Esophagus squamous epithelium (tissue), 5 donors: ENCODE results near the gene PI4K2B. TPM values are rescaled to one million over a fixed set of nuclear protein-coding genes. Genes with fewer than 3 reads are reported as not detected.

Source experiments
- DNase-seq: peaks from one replicate; lab custom pipeline; 2025; lab: John Stamatoyannopoulos, UW
- H3K27ac ChIP-seq, 4 donors: fragments of 200-600 bp; sonication (generic); one replicate each; pipeline ENCODE4 v1.5.1; 2016 to 2019; ENCODE audit warnings: mild to moderate bottlenecking in 1 of 4
- H3K27me3 ChIP-seq, 4 donors: fragments of 200-600 bp; sonication (generic); 1 replicate in 3 of 4; 2 replicates in 1 of 4; pipeline versions ENCODE4 v1.5.1 to v1.6.0; 2017 to 2021; ENCODE audit warnings: antibody characterized with exemption in 1 of 4
- H3K36me3 ChIP-seq, 3 donors: fragments of 200-600 bp; sonication (generic); one replicate each; pipeline ENCODE4 v1.5.1; 2016 to 2019
- H3K4me1 ChIP-seq, 3 donors: fragments of 200-600 bp; sonication (generic); one replicate each; pipeline ENCODE4 v1.5.1; 2017 to 2019
- H3K4me3 ChIP-seq, 4 donors: fragments of 200-600 bp; sonication (generic); 1 replicate in 3 of 4; 2 replicates in 1 of 4; pipeline ENCODE4 v1.5.1; 2016 to 2019; ENCODE audit warnings: mild to moderate bottlenecking in 2 of 4, moderate library complexity in 1 of 4
- H3K9me3 ChIP-seq, 3 donors: fragments of 200-600 bp; sonication (generic); one replicate each; pipeline ENCODE4 v1.5.1; 2016 to 2019
- CTCF ChIP-seq, 6 experiments: fragments of 450-650 bp in 4 of 6; fragments of 200-600 bp in 2 of 6; sonication (generic) in 2 of 6; IDR thresholded peaks; one replicate each; pipeline ENCODE4 v1.5.1; 2016 to 2019; ENCODE audit warnings: antibody characterized with exemption in 6 of 6, mild to moderate bottlenecking in 4 of 6, moderate library complexity in 4 of 6
- POLR2A ChIP-seq, 4 donors: fragments of 450-650 bp; IDR thresholded peaks; one replicate each; pipeline ENCODE4 v1.6.1; 2017; ENCODE audit warnings: antibody characterized with exemption in 4 of 4, mild to moderate bottlenecking in 4 of 4, moderate library complexity in 3 of 4
- WGBS, 2 donors: methylation state at CpG; one replicate each; pipeline ENCODE4 v1.1.5; 2018; 5-methylcytosine and 5-hydroxymethylcytosine counted together
- intact Hi-C: fragments of 100-400 bp; cut with DNase I; formaldehyde crosslinking; loops from one replicate; pipeline ENCODE4 v1.15.0; 2022
- total RNA-seq, 4 donors: library from RNA; depleted of rRNA; stranded (reverse); fragments of >200 nt; gene quantifications; one replicate each; pipeline ENCODE4 v1.1.0, GENCODE V29; 2016
- donor health status: DM: yes; HTN: yes; CAD: no.

Gene PI4K2B
- total RNA-seq, 4 donors from 2014 or later = 11.7 to 31.7 (median 26.8) TPM

- H3K9me3 ChIP-seq = no peaks in the 10 kb centered on the region
- H3K36me3 ChIP-seq = no peaks in the 10 kb centered on the region
- no peak overlapping the region for H3K4me3 ChIP-seq
- 79 to 82% methylated on average over 4 of the region's 4 CpGs for whole genome bisulfite sequencing, 2 donors
- H3K4me1 ChIP-seq = peaks cover 0 to 17% (median 6%) of the 10 kb centered on the region in 3 donors
- no peak overlapping the region for H3K27ac ChIP-seq
- H3K27me3 ChIP-seq = peaks cover 0 to 10% (median 0%) of the 10 kb centered on the region in 4 donors
- intact Hi-C loops = no loop called here
- TF ChIP-seq CTCF (IDR thresholded peaks at IDR 0.05) (no peak), POLR2A (IDR thresholded peaks at IDR 0.05) (no peak)
- DNase-seq = no peak
Measured at GRCh38 chr4:25301471-25301870, 67.6 kb downstream of the PI4K2B start.

- no peaks in the 10 kb centered on the region for H3K36me3 ChIP-seq
- H3K27me3 ChIP-seq = peaks cover 0 to 11% (median 0%) of the 10 kb centered on the region in 4 donors
- TF ChIP-seq POLR2A (IDR thresholded peaks at IDR 0.05) (no peak), CTCF (IDR thresholded peaks at IDR 0.05) (no peak)
- peaks cover 0 to 17% (median 6%) of the 10 kb centered on the region in 3 donors for H3K4me1 ChIP-seq
- intact Hi-C loops = no loop called here
- no peak for DNase-seq
- no peak overlapping the region for H3K27ac ChIP-seq
- H3K9me3 ChIP-seq = no peaks in the 10 kb centered on the region
- no peak overlapping the region for H3K4me3 ChIP-seq
- 82 to 91% methylated on average over 9 of the region's 9 CpGs for WGBS, 2 donors
Measured at GRCh38 chr4:25302626-25303025, 68.8 kb downstream of the PI4K2B start.

GRCh38 chr4:25303578-25303977 is 69.7 kb downstream of the PI4K2B start:
- intact Hi-C loops = no loop called here

GRCh38 chr4:25306518-25307057 is 72.8 kb downstream of the PI4K2B start:
- Histone ChIP-seq H3K4me3 (no peak overlapping the region), H3K9me3 (no peaks in the 10 kb centered on the region), H3K27ac (no peak overlapping the region), H3K36me3 (no peaks in the 10 kb centered on the region), H3K27me3 (peaks cover 0 to 9% (median 0%) of the 10 kb centered on the region in 4 donors), H3K4me1 (peaks cover 0 to 9% (median 0%) of the 10 kb centered on the region in 3 donors)
- WGBS, 2 donors = 81 to 83% methylated on average over 4 of the region's 4 CpGs
- no peak for DNase-seq
- TF ChIP-seq POLR2A (IDR thresholded peaks at IDR 0.05) (no peak), CTCF (IDR thresholded peaks at IDR 0.05) (no peak)
- intact Hi-C loops = no loop called here

More at GRCh38 chr4:25303578-25303977, 69.7 kb downstream of the PI4K2B start:
- WGBS, 2 donors = 85 to 90% methylated on average over 3 of the region's 3 CpGs
- Histone ChIP-seq H3K9me3 (no peaks in the 10 kb centered on the region), H3K27me3 (peaks cover 0 to 14% (median 0%) of the 10 kb centered on the region in 4 donors), H3K4me1 (peaks cover 0 to 17% (median 6%) of the 10 kb centered on the region in 3 donors), H3K36me3 (no peaks in the 10 kb centered on the region), H3K4me3 (no peak overlapping the region), H3K27ac (no peak overlapping the region)
- no peak for TF ChIP-seq CTCF (IDR thresholded peaks at IDR 0.05)
- TF ChIP-seq POLR2A (IDR thresholded peaks at IDR 0.05) = no peak
- no peak for DNase-seq

- Histone ChIP-seq H3K4me1 (peaks cover 0 to 14% (median 0%) of the 10 kb centered on the region in 3 donors), H3K9me3 (no peaks in the 10 kb centered on the region), H3K27ac (no peak overlapping the region), H3K4me3 (no peak overlapping the region), H3K27me3 (peaks cover 0 to 9% (median 0%) of the 10 kb centered on the region in 4 donors), H3K36me3 (no peaks in the 10 kb centered on the region)
- DNase-seq = no peak
- intact Hi-C loops = no loop called here
- TF ChIP-seq CTCF (IDR thresholded peaks at IDR 0.05) (no peak), POLR2A (IDR thresholded peaks at IDR 0.05) (no peak)
- 86 to 93% methylated on average over 2 to 7 of the region's 7 CpGs for WGBS, 2 donors
Measured at GRCh38 chr4:25307596-25307995, 73.8 kb downstream of the PI4K2B start.
